Measurements from ENCODE around the gene GZMA. TPM values are rescaled to one million over a fixed set of nuclear protein-coding genes. Genes with fewer than 3 reads are reported as not detected.

Gene GZMA
- total RNA-seq, 120 experiments from 2014 or later = 0.44 to 1.8 (median 0.78) TPM; not detected in 103

Other genes with a start within 250 kb of the GZMA start
- gene ESM1, start 117.1 kb upstream of the GZMA start, total RNA-seq = 1 to 10 TPM in 7 of 120 experiments, under 1 TPM in 36, not detected in 77; 0.22 to 1.5 (median 0.58) TPM
- gene GZMK, start 78.4 kb upstream of the GZMA start, total RNA-seq = 1 to 10 TPM in 2 of 120 experiments, under 1 TPM in 10, not detected in 108; 0.24 to 1.5 (median 0.52) TPM
- gene GPX8, start 57.5 kb downstream of the GZMA start, total RNA-seq = 1 to 10 TPM in 29 of 120 experiments, under 1 TPM in 69, not detected in 22; 0.12 to 3.1 (median 0.69) TPM
- under 1 TPM in 18 of 120 experiments, not detected in 102; 0.13 to 0.68 (median 0.30) TPM for gene CDC20B, start 70.5 kb downstream of the GZMA start, total RNA-seq
- 1 to 10 TPM in 4 of 120 experiments, under 1 TPM in 34, not detected in 82; 0.20 to 1.7 (median 0.43) TPM for gene MCIDAS, start 124.7 kb downstream of the GZMA start, total RNA-seq
- gene CCNO, start 131.0 kb downstream of the GZMA start, total RNA-seq = 10 to 100 TPM in 22 of 120 experiments, 1 to 10 TPM in 98; 1.1 to 16.6 (median 7.4) TPM
- gene DHX29, start 205.0 kb downstream of the GZMA start, total RNA-seq = 10 to 100 TPM; 16.1 to 29.4 (median 22.6) TPM
- gene MTREX, start 205.3 kb downstream of the GZMA start, total RNA-seq = 10 to 100 TPM; 52.1 to 86.7 (median 69.4) TPM

Measured in dorsolateral prefrontal cortex (tissue), 118 donors.